H1 (cell line): ENCODE data around the gene CELF1. TPM values are rescaled to one million over a fixed set of nuclear protein-coding genes. Genes with fewer than 3 reads are reported as not detected.

Experiments
- CTCF ChIA-PET: fragments of 300-600 bp; sonication (Branson Sonifier 250); formaldehyde crosslinking; loops from one replicate; lab custom pipeline; 2021; ENCODE audit not compliant: partially characterized antibody; lab: Charles Lee
- POLR2A ChIA-PET: fragments of 300-600 bp; sonication (Branson Sonifier 250); formaldehyde crosslinking; loops from one replicate; lab custom pipeline; 2021; ENCODE audit warnings: inconsistent platforms; ENCODE audit not compliant: partially characterized antibody; lab: Charles Lee
- DNase-seq, 2 experiments: peaks; one replicate each; pipeline versions ENCODE4 v3.0.0 to v3.0.0-alpha.2; 2010 to 2022; ENCODE audit warnings: low spot score in 2 of 2, low read depth in 1 of 2, mixed read lengths in 1 of 2
- FAIRE-seq: peaks from 2 replicates; lab custom pipeline; 2011; peaks lifted over from hg19 to GRCh38; lab: Jason Lieb, UNC
- H2AFZ ChIP-seq: 2 replicates; pipeline ENCODE4 v1.8.1; 2012; ENCODE audit warnings: low read length, inconsistent platforms
- H2AK5ac ChIP-seq: 2 replicates; pipeline ENCODE4 v1.6.1; 2013; ENCODE audit warnings: low read depth, low read length
- H2BK120ac ChIP-seq: replicated peaks from 2 replicates; pipeline ENCODE3; 2013; ENCODE audit warnings: low read depth, low read length, inconsistent platforms
- H2BK12ac ChIP-seq: 2 replicates; pipeline ENCODE4 v1.6.1; 2013; ENCODE audit warnings: low read depth, low read length
- H2BK15ac ChIP-seq: 2 replicates; pipeline ENCODE4 v1.6.1; 2013; ENCODE audit warnings: low read length
- H2BK20ac ChIP-seq: 2 replicates; pipeline ENCODE4 v1.6.1; 2013; ENCODE audit warnings: low read length
- H2BK5ac ChIP-seq: 2 replicates; pipeline ENCODE4 v1.6.1; 2013; ENCODE audit warnings: low read depth, low read length
- H3K14ac ChIP-seq: 2 replicates; pipeline ENCODE4 v1.6.1; 2013; ENCODE audit warnings: inconsistent platforms; ENCODE audit not compliant: insufficient read length
- H3K18ac ChIP-seq: 2 replicates; pipeline ENCODE4 v1.6.1; 2013; ENCODE audit warnings: low read length; ENCODE audit errors: extremely low read depth
- H3K23ac ChIP-seq: 2 replicates; pipeline ENCODE4 v1.6.1; 2013; ENCODE audit warnings: inconsistent platforms; ENCODE audit not compliant: insufficient read length
- H3K23me2 ChIP-seq: 2 replicates; pipeline ENCODE4 v1.6.1; 2013; ENCODE audit warnings: low read depth, low read length
- H3K27ac ChIP-seq: 2 replicates; pipeline ENCODE4 v1.6.1; 2011; ENCODE audit warnings: low read depth, low read length, inconsistent platforms
- H3K27me3 ChIP-seq, 4 experiments: replicated peaks in 1 of 4; 1 replicate in 1 of 4; 2 replicates in 3 of 4; pipeline versions ENCODE4 v1.6.1 to v1.8.1; 2011 to 2013; ENCODE audit warnings: low read length in 3 of 4, mild to moderate bottlenecking in 3 of 4, inconsistent platforms in 2 of 4, mixed read lengths in 2 of 4, moderate library complexity in 1 of 4; ENCODE audit not compliant: control insufficient read depth in 3 of 4, insufficient read depth in 3 of 4; ENCODE audit errors: extremely low read depth in 1 of 4
- H3K36me3 ChIP-seq, 4 experiments: 2 replicates each; pipeline versions ENCODE4 v1.6.1 to v1.8.1; 2011 to 2013; ENCODE audit warnings: mild to moderate bottlenecking in 4 of 4, low read length in 3 of 4, moderate library complexity in 2 of 4, control low read depth in 1 of 4, inconsistent platforms in 1 of 4; ENCODE audit not compliant: insufficient read depth in 4 of 4, control insufficient read depth in 2 of 4
- H3K4ac ChIP-seq: replicated peaks from 2 replicates; pipeline ENCODE3; 2013; ENCODE audit warnings: low read length, low read depth, mixed read lengths, inconsistent platforms; ENCODE audit not compliant: insufficient read length
- H3K4me1 ChIP-seq, 4 experiments: replicated peaks in 1 of 4; 1 replicate in 1 of 4; 2 replicates in 3 of 4; pipeline versions ENCODE4 v1.6.1 to v1.8.1; 2011 to 2013; ENCODE audit warnings: low read length in 3 of 4, inconsistent platforms in 2 of 4, mixed read lengths in 1 of 4; ENCODE audit not compliant: insufficient read depth in 4 of 4, control insufficient read depth in 3 of 4
- H3K4me2 ChIP-seq, 2 experiments: 2 replicates each; pipeline versions ENCODE4 v1.6.1 to v1.8.1; 2011 to 2013; ENCODE audit warnings: low read depth in 2 of 2, low read length in 2 of 2, control low read depth in 1 of 2, inconsistent platforms in 1 of 2, mild to moderate bottlenecking in 1 of 2; ENCODE audit not compliant: insufficient read depth in 1 of 2
- H3K4me3 ChIP-seq, 4 experiments: fragments of 200-600, 300-600 bp in 1 of 4; sonication (generic), shearing (Covaris generic), sonication (Bioruptor Twin) in 1 of 4; 2 replicates each; pipeline versions ENCODE4 v1.5.1 to v1.8.1; 2011 to 2016; ENCODE audit warnings: low read length in 4 of 4, low read depth in 3 of 4, control low read depth in 2 of 4, inconsistent platforms in 2 of 4, mild to moderate bottlenecking in 2 of 4, mixed read lengths in 1 of 4, moderate library complexity in 1 of 4; ENCODE audit not compliant: insufficient read depth in 2 of 4; ENCODE audit errors: extremely low read depth in 1 of 4
- H3K56ac ChIP-seq: replicated peaks from 2 replicates; pipeline ENCODE3; 2013; ENCODE audit warnings: low read depth, mild to moderate bottlenecking, mixed read lengths, low read length, inconsistent platforms; ENCODE audit not compliant: insufficient read length
- H3K79me1 ChIP-seq: 2 replicates; pipeline ENCODE4 v1.6.1; 2013; ENCODE audit warnings: low read depth, low read length, control low read depth
- H3K79me2 ChIP-seq, 2 experiments: 2 replicates each; pipeline versions ENCODE4 v1.6.1 to v1.8.1; 2012 to 2013; ENCODE audit warnings: low read length in 2 of 2, mild to moderate bottlenecking in 2 of 2, inconsistent platforms in 1 of 2; ENCODE audit not compliant: insufficient read depth in 2 of 2, control insufficient read depth in 1 of 2
- H3K9ac ChIP-seq, 4 experiments: replicated peaks in 1 of 4; 1 replicate in 1 of 4; 2 replicates in 3 of 4; pipeline versions ENCODE4 v1.6.1 to v1.8.1; 2011 to 2013; ENCODE audit warnings: low read depth in 3 of 4, low read length in 3 of 4, control low read depth in 2 of 4, mild to moderate bottlenecking in 2 of 4, moderate library complexity in 2 of 4, inconsistent platforms in 1 of 4; ENCODE audit errors: extremely low read depth in 1 of 4
- H3K9me3 ChIP-seq, 2 experiments: 2 replicates each; pipeline versions ENCODE4 v1.6.1 to v1.8.1; 2012 to 2013; ENCODE audit warnings: mild to moderate bottlenecking in 2 of 2, moderate library complexity in 2 of 2, control low read depth in 1 of 2, inconsistent platforms in 1 of 2, low read depth in 1 of 2, low read length in 1 of 2, mixed read lengths in 1 of 2; ENCODE audit not compliant: insufficient read depth in 2 of 2
- H4K20me1 ChIP-seq, 2 experiments: replicated peaks in 1 of 2; 2 replicates each; pipeline versions ENCODE3 to v1.8.1; 2011 to 2013; ENCODE audit warnings: inconsistent platforms in 2 of 2, low read length in 2 of 2, mild to moderate bottlenecking in 1 of 2; ENCODE audit not compliant: insufficient read depth in 2 of 2, control insufficient read depth in 1 of 2
- H4K5ac ChIP-seq: 2 replicates; pipeline ENCODE4 v1.6.1; 2013; ENCODE audit warnings: low read length, low read depth, mixed read lengths, inconsistent platforms; ENCODE audit not compliant: insufficient read length
- H4K8ac ChIP-seq: 2 replicates; pipeline ENCODE4 v1.8.0; 2013; ENCODE audit warnings: mild to moderate bottlenecking, moderate library complexity, low read length, inconsistent platforms; ENCODE audit not compliant: insufficient read depth; ENCODE audit errors: extremely low read depth
- H4K91ac ChIP-seq: replicated peaks from 2 replicates; pipeline ENCODE3; 2013; ENCODE audit warnings: low read length, mixed read lengths, inconsistent platforms; ENCODE audit not compliant: insufficient read length
- BACH1 ChIP-seq: IDR thresholded peaks from 2 replicates; pipeline ENCODE4 v1.6.1; 2012; ENCODE audit warnings: low read length, improper control_type of control experiment
- FOSL1 ChIP-seq: IDR thresholded peaks from 2 replicates; pipeline ENCODE4 v1.6.1; 2011; ENCODE audit warnings: mild to moderate bottlenecking, low read depth, low read length, moderate library complexity; ENCODE audit not compliant: insufficient read depth
- GTF2F1 ChIP-seq: IDR thresholded peaks from 2 replicates; pipeline ENCODE4 v1.6.1; 2012; ENCODE audit warnings: low read depth, low read length, improper control_type of control experiment, borderline replicate concordance
- RBBP5 ChIP-seq: IDR thresholded peaks from 2 replicates; pipeline ENCODE4 v1.7.1; 2012; ENCODE audit warnings: low read depth, mild to moderate bottlenecking, inconsistent platforms, low read length, moderate library complexity, borderline replicate concordance
- RNF2 ChIP-seq: fragments of 200-900, 300-1000 bp; sonication (generic); IDR thresholded peaks from 2 replicates; pipeline ENCODE4 v1.7.1; 2016; ENCODE audit warnings: borderline replicate concordance, low read depth, mild to moderate bottlenecking, antibody characterized with exemption, low read length; ENCODE audit not compliant: poor library complexity, severe bottlenecking; ENCODE audit errors: missing control alignments
- SRF ChIP-seq: IDR thresholded peaks from 2 replicates; pipeline ENCODE4 v1.6.1; 2011; ENCODE audit warnings: mild to moderate bottlenecking, low read depth, low read length, moderate library complexity
- ZNF274 ChIP-seq: IDR thresholded peaks from 2 replicates; pipeline ENCODE4 v1.7.0; 2012; ENCODE audit warnings: low read length, borderline replicate concordance; ENCODE audit errors: extremely low read depth
- WGBS, 2 experiments: shearing (Covaris generic) in 1 of 2; methylation state at CpG; one replicate each; pipeline versions ENCODE4 v1.1.6 to v1.1.7; 2013 to 2015; ENCODE audit warnings: low lambda C conversion rate in 2 of 2, mixed read lengths in 2 of 2, inconsistent platforms in 1 of 2, low coverage in 1 of 2, missing lambda C conversion rate in 1 of 2; ENCODE audit not compliant: insufficient replicate concordance in 2 of 2, insufficient coverage in 1 of 2, insufficient read length in 1 of 2; ENCODE audit errors: extremely low coverage in 1 of 2, missing lambda C conversion rate in 1 of 2; 5-methylcytosine and 5-hydroxymethylcytosine counted together
- polyA plus RNA-seq, 7 experiments: library from polyadenylated mRNA; depleted of rRNA in 3 of 7; stranded (reverse) in 5 of 7; unstranded in 2 of 7; fragments of >200 nt in 5 of 7; fragments of 200-250 nt in 2 of 7; gene quantifications; 1 replicate in 5 of 7; 2 replicates in 1 of 7; 4 replicates in 1 of 7; pipeline versions ENCODE4 v1.2.1 to v1.2.3, GENCODE V29; 2011 to 2013; ENCODE audit warnings: missing spikeins in 2 of 7, mixed read lengths in 2 of 7
- total RNA-seq: library from RNA; stranded (reverse); fragmentation: NEBNext Ultra II Directional; extraction: Animal tissue kit (Norgen Biotek cat#: 25700); gene quantifications from 2 replicates; pipeline ENCODE4 v1.2.1, GENCODE V29; 2021
- TF ChIP-seq, protein P1 (sequence below): IDR thresholded peaks from 2 replicates; pipeline ENCODE4 v1.6.1; 2012; ENCODE audit warnings: low read length, inconsistent platforms
- TF ChIP-seq, protein P2 (sequence below): IDR thresholded peaks from 2 replicates; pipeline ENCODE4 v1.6.1; 2011; ENCODE audit warnings: low read length, improper control_type of control experiment

CELF1 gene
- total and polyA plus RNA-seq, 2 of the 8 experiments (the other 6 are each of a cell fraction or from before 2014, with no cell fraction given): 131 to 197 TPM

DNA sequence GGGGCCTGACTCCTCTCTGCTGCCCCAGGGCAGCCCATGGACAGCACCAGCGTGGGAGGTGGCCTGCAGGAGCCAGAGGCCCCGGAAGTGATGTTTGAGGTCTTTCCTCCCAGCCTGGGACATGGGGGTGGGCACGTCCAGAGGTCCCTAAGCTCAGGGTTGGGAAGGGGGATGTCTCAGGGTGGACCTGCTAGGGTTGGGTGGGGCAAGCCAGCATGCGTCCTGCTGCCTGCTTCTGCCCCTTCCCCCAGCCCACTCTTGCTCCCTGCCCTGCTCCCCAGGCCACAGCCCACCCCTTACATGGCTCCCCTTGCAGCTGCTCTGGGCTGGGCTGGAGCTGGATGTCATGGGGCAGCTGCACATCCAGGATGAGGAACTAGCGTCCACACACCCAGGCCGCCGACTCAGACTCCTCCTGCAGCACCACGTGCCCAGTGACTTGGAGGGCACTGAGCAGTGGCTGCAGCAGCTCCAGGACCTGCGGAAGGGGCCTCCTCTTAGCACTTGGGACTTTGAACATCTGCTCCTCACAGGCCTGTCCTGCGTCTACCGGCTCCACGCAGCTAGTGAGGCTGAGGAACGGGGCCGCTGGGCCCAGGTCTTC is 34.9 kb upstream of the CELF1 start:
- no peak for FAIRE-seq
- CTCF ChIA-PET: interaction anchor here (1.6 to 1.9 kb wide), 2 partner anchors 9 to 11 kb away, joined by 3 to 5 read pairs; partner anchors contain the start of genes KBTBD4 and NDUFS3
- TF ChIP-seq RBBP5 (no peak), ZNF274 (no peak), FOSL1 (no peak), GTF2F1 (no peak), SRF (no peak), BACH1 (no peak), RNF2 (no peak)
- TF ChIP-seq, protein P1, sequence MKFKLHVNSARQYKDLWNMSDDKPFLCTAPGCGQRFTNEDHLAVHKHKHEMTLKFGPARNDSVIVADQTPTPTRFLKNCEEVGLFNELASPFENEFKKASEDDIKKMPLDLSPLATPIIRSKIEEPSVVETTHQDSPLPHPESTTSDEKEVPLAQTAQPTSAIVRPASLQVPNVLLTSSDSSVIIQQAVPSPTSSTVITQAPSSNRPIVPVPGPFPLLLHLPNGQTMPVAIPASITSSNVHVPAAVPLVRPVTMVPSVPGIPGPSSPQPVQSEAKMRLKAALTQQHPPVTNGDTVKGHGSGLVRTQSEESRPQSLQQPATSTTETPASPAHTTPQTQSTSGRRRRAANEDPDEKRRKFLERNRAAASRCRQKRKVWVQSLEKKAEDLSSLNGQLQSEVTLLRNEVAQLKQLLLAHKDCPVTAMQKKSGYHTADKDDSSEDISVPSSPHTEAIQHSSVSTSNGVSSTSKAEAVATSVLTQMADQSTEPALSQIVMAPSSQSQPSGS: no peak
- TF ChIP-seq, protein P2, sequence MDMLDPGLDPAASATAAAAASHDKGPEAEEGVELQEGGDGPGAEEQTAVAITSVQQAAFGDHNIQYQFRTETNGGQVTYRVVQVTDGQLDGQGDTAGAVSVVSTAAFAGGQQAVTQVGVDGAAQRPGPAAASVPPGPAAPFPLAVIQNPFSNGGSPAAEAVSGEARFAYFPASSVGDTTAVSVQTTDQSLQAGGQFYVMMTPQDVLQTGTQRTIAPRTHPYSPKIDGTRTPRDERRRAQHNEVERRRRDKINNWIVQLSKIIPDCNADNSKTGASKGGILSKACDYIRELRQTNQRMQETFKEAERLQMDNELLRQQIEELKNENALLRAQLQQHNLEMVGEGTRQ: no peak

More for the DNA sequence above, 34.9 kb upstream of the CELF1 start:
- Histone ChIP-seq H3K79me1 (no peaks in the 10 kb centered on the region), H3K56ac (no peak overlapping the region), H3K27ac (no peak overlapping the region; the same call in 1 of the 2 replicates), H3K79me2 (no peaks in the 10 kb centered on the region), H4K5ac (no peak overlapping the region), H3K4me2 (no peak overlapping the region), H4K91ac (no peak overlapping the region), H2BK15ac (no peak overlapping the region), H3K23me2 (no peaks in the 10 kb centered on the region; the same call in 1 of the 2 replicates), H3K4ac (no peak overlapping the region), H2AFZ (no peak overlapping the region), H3K4me1 (peaks cover 0 to 4% (median 0%) of the 10 kb centered on the region in 4 experiments; a peak in 2 of 7 replicates), H2BK5ac (no peak overlapping the region; the same call in 1 of the 2 replicates), H4K8ac (no peak overlapping the region), H3K9ac (no peak overlapping the region), H4K20me1 (peaks cover 2 to 3% of the 10 kb centered on the region in 2 experiments), H3K14ac (no peak overlapping the region), H3K4me3 (no peak overlapping the region), H3K18ac (no peak overlapping the region), H2BK12ac (no peak overlapping the region), H3K9me3 (no peaks in the 10 kb centered on the region), H2BK120ac (no peak overlapping the region), H3K23ac (no peak overlapping the region), H2BK20ac (no peak overlapping the region), H3K36me3 (peaks cover 9 to 15% (median 15%) of the 10 kb centered on the region in 4 experiments; a peak in 6 of 8 replicates), H3K27me3 (peaks cover 0 to 6% (median 6%) of the 10 kb centered on the region in 4 experiments; a peak in 6 of 7 replicates), H2AK5ac (no peak overlapping the region)
- WGBS, 2 experiments: 92% methylated on average over 10 of the region's 14 CpGs; no CpG with 5 or more reads in 1 of the 2 experiments
- POLR2A ChIA-PET: interaction anchor here (1.0 to 1.5 kb wide), 3 partner anchors 8 to 46 kb away, joined by 4 to 6 read pairs (median 5); no protein-coding TSS in a partner anchor
- no peak for DNase-seq
